A549 (cell line): ENCODE results near the gene TSSK6.

Experiments used
- ATOH8 ChIP-seq: fragments of 250-450 bp; sonication (Bioruptor Pico); IDR thresholded peaks from 2 replicates; pipeline ENCODE4 v1.5.0; 2020; ENCODE audit warnings: low read depth, mild to moderate bottlenecking, moderate library complexity
- BHLHE40 ChIP-seq: IDR thresholded peaks from 2 replicates; pipeline ENCODE4 v1.6.1; 2012; ENCODE audit warnings: low read depth, low read length, inconsistent platforms
- CTCF ChIP-seq: fragments of >200 bp; sonication (Bioruptor Twin); formaldehyde crosslinking; IDR thresholded peaks from 3 replicates; pipeline ENCODE4 v1.5.1; 2016
- ESRRA ChIP-seq: fragments of 150-350 bp; IDR thresholded peaks from 2 replicates; pipeline ENCODE4 v1.6.1; 2014; ENCODE audit warnings: mild to moderate bottlenecking, low read length, borderline replicate concordance
- HOXB13 ChIP-seq: fragments of 250-450 bp; sonication (Bioruptor Pico); IDR thresholded peaks from 2 replicates; pipeline ENCODE4 v1.5.0; 2020; ENCODE audit warnings: low read depth, mild to moderate bottlenecking, moderate library complexity
- MAX ChIP-seq: IDR thresholded peaks from 2 replicates; pipeline ENCODE4 v1.6.1; 2012
- MAZ ChIP-seq: fragments of 150-350 bp; IDR thresholded peaks from 2 replicates; pipeline ENCODE4 v1.6.1; 2014; ENCODE audit warnings: antibody characterized with exemption, low read depth, low read length, borderline replicate concordance
- NFE2L2 ChIP-seq: fragments of 150-350 bp; conservative IDR thresholded peaks from 2 replicates; pipeline ENCODE4 v1.6.1; 2014; ENCODE audit warnings: low read length
- POLR2A ChIP-seq: IDR thresholded peaks from 2 replicates; pipeline ENCODE4 v1.6.1; 2012; ENCODE audit warnings: mild to moderate bottlenecking, low read length
- RARB ChIP-seq: fragments of 250-450 bp; sonication (Bioruptor Pico); IDR thresholded peaks from 2 replicates; pipeline ENCODE4 v1.8.0; 2021; ENCODE audit warnings: mild to moderate bottlenecking, moderate library complexity
- REST ChIP-seq: fragments of 200-600 bp; sonication (generic); IDR thresholded peaks from 2 replicates; pipeline ENCODE4 v1.6.1; 2016; ENCODE audit warnings: antibody characterized with exemption, mild to moderate bottlenecking, moderate library complexity
- RNF2 ChIP-seq: fragments of 200-600 bp; sonication (generic); IDR thresholded peaks from 2 replicates; pipeline ENCODE4 v1.6.1; 2016; ENCODE audit warnings: low read depth, mild to moderate bottlenecking, antibody characterized with exemption, moderate library complexity, borderline replicate concordance
- ZFP36 ChIP-seq: fragments of 450-650 bp; IDR thresholded peaks from 2 replicates; pipeline ENCODE4 v1.6.1; 2014; ENCODE audit warnings: borderline replicate concordance; ENCODE audit not compliant: partially characterized antibody

DNA sequence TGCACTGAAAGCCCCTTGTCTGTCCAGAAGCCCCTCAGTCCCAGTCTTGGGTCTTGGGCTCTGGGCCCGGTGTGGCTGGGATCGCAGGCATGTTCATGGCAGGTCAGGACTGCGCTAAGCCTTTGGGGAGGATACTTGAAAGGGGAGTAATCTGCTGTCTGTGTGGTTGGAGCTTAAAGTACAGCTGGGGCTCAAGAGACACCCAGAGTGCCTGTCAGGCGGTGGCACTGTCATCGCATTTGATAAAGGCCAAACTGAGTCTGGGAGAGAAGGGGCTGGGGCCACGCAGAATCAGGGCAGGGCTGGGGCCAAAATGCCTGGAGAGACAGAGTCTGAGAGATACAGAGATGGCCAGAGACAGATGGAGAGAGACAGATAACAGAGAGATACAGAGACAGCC, 18.5 kb upstream of the TSSK6 start:
- TF ChIP-seq CTCF: no peak
- no peak for TF ChIP-seq ATOH8
- TF ChIP-seq ZFP36: no peak
- no peak for TF ChIP-seq POLR2A
- no peak for TF ChIP-seq ESRRA
- no peak for TF ChIP-seq RNF2
- TF ChIP-seq BHLHE40: no peak
- TF ChIP-seq NFE2L2: no peak
- TF ChIP-seq RARB (CRISPR knock-in tag): no peak
- TF ChIP-seq HOXB13 (CRISPR knock-in tag): no peak
- no peak for TF ChIP-seq REST
- no peak for TF ChIP-seq MAZ
- TF ChIP-seq MAX: no peak
